Astrocyte of the hippocampus (primary cell): ENCODE data around the gene DET1.
A peak's percentile ranks its signal among the peaks of the same experiment; 100 is the strongest.

Experiments
- DNase-seq: peaks from one replicate; pipeline ENCODE4 v3.0.0; 2011; ENCODE audit warnings: low read depth, low spot score

The DET1 gene

DNA sequence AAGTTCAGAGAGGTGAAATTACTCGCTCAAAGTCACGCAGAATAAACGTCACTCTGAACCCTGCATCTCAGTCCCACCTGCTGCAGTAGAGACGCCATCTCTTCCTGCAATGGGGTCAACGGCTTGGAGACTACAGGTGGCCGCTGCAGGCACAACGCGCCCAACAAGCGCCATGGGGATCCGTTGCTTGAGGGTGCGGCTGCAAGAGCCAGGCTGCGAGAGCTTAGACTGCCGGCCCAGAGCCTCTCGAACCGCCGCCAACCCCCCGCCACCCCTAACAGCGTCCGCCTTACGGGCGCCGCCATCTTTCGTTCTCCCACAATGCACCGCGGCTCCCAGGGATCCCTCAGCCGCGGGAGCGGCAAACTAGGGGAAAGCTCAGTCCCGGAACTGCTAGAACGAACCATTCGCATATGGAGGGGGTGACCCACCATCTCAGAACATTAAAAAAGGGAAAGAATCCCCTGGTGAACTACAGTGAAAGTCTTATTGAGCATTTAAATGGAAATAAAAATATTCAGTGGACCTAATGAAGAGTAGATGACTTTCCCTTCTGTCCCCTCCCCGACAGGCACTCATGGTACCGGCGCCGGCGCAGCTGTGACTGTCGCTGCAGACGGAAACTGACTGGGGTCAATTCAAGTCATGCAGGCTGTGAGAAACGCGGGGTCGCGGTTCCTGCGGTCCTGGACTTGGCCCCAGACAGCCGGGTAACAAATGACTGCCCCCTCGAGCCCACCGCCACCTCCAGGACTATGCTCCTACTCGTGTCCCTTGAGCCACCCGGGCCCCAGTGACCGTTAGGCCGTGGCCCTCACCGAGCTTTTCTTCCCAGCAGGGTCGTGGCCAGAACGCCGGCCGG lies 79.2 kb downstream of the DET1 start, which contains the start of the genes MRPL46 and MRPS11:
TSS of gene MRPL46 (minus strand) at position 316 of the 862 bp plus-strand sequence. CDS start at position 305, 11 bp downstream.
TSS of gene MRPS11 (plus strand) at position 636 of the 862 bp plus-strand sequence. CDS start at position 646, 10 bp downstream.
- peak; percentile 96 for DNase-seq

- no peak for DNase-seq
Observed at GRCh38 chr15:88465633-88466224, 80.8 kb downstream of the DET1 start.

DNA sequence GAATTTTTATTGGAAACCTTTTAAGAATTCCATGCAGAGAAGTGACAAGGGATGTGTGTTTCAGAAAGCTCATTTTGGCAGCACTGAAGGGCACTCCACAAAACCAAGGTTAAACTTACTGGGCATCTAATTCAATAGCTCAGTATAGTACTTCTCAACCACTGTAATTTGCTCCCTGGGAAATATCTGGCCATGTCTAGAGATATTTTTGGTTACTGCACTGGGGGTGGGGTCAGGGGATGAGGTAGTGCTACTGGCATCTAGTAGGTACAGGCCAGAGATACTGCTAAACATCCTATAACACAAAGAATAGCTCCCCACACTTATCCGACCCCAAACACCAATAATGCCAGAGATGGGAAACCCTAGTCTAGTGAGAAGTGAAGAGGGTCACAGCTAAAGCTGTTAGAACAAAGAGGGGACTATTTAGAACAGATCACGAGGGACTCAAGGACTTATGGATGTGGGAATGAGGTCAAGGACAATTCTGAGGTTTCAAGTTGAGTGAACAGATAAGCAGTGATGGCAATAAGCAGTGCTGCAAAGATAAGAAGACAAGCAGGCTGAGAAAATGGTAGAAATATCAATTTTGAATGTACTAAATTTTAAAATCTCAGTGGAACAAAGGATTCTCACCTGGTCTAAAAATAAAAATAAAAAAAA lies 82.5 kb downstream of the DET1 start:
- DNase-seq, result no peak
